Endothelial cell of umbilical vein (primary cell): ENCODE results near the gene SLC25A34.

Experiments
- EZH2 ChIP-seq: IDR thresholded peaks from 2 replicates; pipeline ENCODE4 v1.6.1; 2012; ENCODE audit warnings: borderline replicate concordance, low read depth, mild to moderate bottlenecking, moderate library complexity, low read length, inconsistent platforms; ENCODE audit not compliant: severe bottlenecking
- GATA2 ChIP-seq: IDR thresholded peaks from 2 replicates; pipeline ENCODE4 v1.7.0; 2011; ENCODE audit warnings: low read depth, mild to moderate bottlenecking, moderate library complexity, mixed read lengths, low read length; ENCODE audit not compliant: insufficient read length, insufficient read depth
- JUN ChIP-seq: IDR thresholded peaks from 2 replicates; pipeline ENCODE4 v1.6.1; 2011; ENCODE audit warnings: borderline replicate concordance, low read depth; ENCODE audit not compliant: insufficient read length, insufficient read depth
- MYC ChIP-seq: IDR thresholded peaks from one replicate; pipeline ENCODE4 v1.6.1; 2011; ENCODE audit warnings: mild to moderate bottlenecking, low read depth, low read length
- POLR2A ChIP-seq: IDR thresholded peaks from 2 replicates; pipeline ENCODE4 v1.6.1; 2012; ENCODE audit warnings: low read depth, mild to moderate bottlenecking, control low read depth, low read length
- POLR2AphosphoS5 ChIP-seq: IDR thresholded peaks from 2 replicates; pipeline ENCODE4 v1.6.1; 2012; ENCODE audit warnings: low read depth, mild to moderate bottlenecking, control low read depth, low read length, moderate library complexity; ENCODE audit not compliant: insufficient read depth
- TF ChIP-seq, protein P1 (sequence below), 2 donors: IDR thresholded peaks; 1 replicate in 1 of 2; 2 replicates in 1 of 2; pipeline ENCODE4 v1.5.1; 2011; ENCODE audit warnings: low read length in 2 of 2, mild to moderate bottlenecking in 2 of 2, moderate library complexity in 2 of 2, control low read depth in 1 of 2, inconsistent platforms in 1 of 2, low read depth in 1 of 2; ENCODE audit not compliant: insufficient read depth in 1 of 2; ENCODE audit errors: extremely low read depth in 1 of 2
- TF ChIP-seq, protein P2 (sequence below): IDR thresholded peaks from 2 replicates; pipeline ENCODE4 v1.6.1; 2011; ENCODE audit not compliant: insufficient read depth, insufficient read length

DNA sequence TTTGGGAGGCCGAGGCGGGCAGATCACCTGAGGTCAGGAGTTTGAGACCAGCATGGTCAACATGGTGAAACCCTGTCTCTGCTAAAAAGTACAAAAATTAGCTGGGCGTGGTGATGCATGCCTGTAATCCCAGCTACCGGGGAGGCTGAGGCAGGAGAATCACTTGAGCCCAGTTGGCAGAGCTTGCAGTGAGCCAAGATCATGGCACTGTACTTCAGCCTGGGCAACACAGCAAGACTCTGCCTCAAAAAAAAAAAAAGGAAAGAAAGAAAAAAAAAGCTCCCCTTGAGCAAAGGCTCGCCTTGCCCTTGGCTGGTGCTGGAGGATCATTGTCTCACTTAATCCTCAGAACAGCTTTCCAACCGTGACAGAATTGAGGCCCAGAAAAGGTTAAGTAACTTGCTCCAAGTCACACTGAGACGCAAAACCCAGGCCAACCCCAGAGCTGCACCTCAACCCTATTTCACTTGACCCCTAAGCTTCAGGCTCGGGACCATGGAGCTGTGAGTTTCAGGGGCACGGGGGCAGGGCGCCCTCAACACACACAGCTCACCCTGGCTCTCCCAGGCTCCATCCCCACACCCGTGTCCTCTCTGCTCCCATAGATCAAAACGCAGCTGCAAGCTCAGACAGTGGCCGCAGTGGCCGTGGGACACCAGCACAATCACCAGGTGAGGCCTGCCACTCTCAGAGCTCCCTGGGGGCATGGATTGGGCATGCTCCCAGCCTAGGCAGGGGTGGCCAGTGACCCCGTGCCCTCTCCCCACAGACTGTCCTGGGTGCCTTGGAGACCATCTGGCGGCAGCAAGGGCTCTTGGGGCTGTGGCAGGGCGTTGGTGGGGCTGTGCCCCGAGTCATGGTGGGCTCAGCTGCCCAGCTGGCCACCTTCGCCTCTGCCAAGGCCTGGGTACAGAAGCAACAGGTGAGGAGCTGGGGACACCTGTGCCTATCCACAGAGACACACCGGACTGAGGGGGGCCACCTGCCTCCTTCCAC lies 1.6 kb downstream of the SLC25A34 start:
- TF ChIP-seq, protein P1, sequence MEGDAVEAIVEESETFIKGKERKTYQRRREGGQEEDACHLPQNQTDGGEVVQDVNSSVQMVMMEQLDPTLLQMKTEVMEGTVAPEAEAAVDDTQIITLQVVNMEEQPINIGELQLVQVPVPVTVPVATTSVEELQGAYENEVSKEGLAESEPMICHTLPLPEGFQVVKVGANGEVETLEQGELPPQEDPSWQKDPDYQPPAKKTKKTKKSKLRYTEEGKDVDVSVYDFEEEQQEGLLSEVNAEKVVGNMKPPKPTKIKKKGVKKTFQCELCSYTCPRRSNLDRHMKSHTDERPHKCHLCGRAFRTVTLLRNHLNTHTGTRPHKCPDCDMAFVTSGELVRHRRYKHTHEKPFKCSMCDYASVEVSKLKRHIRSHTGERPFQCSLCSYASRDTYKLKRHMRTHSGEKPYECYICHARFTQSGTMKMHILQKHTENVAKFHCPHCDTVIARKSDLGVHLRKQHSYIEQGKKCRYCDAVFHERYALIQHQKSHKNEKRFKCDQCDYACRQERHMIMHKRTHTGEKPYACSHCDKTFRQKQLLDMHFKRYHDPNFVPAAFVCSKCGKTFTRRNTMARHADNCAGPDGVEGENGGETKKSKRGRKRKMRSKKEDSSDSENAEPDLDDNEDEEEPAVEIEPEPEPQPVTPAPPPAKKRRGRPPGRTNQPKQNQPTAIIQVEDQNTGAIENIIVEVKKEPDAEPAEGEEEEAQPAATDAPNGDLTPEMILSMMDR (IDR thresholded peaks at IDR 0.05; ENCODE audit: extremely low read depth in 1 of 2, insufficient read depth in 1 of 2, low read depth in 1 of 2, low read length in 2 of 2) = no peak
- TF ChIP-seq EZH2 (no peak), POLR2A (no peak), POLR2AphosphoS5 (no peak), GATA2 (no peak), JUN (no peak), MYC (no peak)
- TF ChIP-seq, protein P2, sequence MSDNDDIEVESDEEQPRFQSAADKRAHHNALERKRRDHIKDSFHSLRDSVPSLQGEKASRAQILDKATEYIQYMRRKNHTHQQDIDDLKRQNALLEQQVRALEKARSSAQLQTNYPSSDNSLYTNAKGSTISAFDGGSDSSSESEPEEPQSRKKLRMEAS = no peak
